Measurements from ENCODE around the gene CYSTM1.

DNA sequence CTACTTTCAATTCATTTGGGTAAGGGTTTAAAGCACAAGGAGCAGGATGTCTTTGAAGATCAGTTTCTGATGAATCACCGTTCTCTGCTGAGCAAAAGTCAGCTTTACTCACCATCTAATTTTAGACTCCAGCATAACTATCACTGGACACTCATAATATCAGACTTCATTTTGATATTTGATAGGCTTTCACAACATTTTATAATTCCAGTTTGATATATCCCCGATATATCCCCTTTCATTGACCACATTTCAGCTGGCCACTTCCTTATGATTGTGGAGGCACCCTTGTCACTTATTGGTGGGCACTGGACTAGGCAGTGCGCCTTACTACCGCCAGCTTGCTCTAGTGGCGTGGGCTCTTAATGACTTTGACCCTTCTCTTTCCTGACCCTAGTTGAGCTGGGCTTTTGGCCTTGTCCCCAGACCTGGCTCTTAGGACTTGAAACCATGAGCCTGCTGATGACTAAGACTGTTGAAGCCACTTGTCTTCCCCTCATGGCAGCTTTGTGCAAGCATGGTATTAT lies 46.8 kb downstream of the CYSTM1 start:
- TF ChIP-seq, protein P1, sequence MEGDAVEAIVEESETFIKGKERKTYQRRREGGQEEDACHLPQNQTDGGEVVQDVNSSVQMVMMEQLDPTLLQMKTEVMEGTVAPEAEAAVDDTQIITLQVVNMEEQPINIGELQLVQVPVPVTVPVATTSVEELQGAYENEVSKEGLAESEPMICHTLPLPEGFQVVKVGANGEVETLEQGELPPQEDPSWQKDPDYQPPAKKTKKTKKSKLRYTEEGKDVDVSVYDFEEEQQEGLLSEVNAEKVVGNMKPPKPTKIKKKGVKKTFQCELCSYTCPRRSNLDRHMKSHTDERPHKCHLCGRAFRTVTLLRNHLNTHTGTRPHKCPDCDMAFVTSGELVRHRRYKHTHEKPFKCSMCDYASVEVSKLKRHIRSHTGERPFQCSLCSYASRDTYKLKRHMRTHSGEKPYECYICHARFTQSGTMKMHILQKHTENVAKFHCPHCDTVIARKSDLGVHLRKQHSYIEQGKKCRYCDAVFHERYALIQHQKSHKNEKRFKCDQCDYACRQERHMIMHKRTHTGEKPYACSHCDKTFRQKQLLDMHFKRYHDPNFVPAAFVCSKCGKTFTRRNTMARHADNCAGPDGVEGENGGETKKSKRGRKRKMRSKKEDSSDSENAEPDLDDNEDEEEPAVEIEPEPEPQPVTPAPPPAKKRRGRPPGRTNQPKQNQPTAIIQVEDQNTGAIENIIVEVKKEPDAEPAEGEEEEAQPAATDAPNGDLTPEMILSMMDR (IDR thresholded peaks at IDR 0.05), result no peak
- no peak for TF ChIP-seq POLR2A (IDR thresholded peaks at IDR 0.05)

All from body of pancreas (tissue), 4 donors.